DOHH2 (cell line): ENCODE results near the gene CNTNAP2.

ENCODE experiments used
- CTCF ChIP-seq: fragments of 200-600 bp; sonication (generic); IDR thresholded peaks from one replicate; pipeline ENCODE4 v1.5.1; 2014; ENCODE audit warnings: antibody characterized with exemption, mild to moderate bottlenecking, low read depth, low read length; ENCODE audit not compliant: poor library complexity, severe bottlenecking
- EZH2phosphoT487 ChIP-seq: fragments of 200-600 bp; sonication (generic); IDR thresholded peaks from 2 replicates; pipeline ENCODE4 v1.6.1; 2017; ENCODE audit warnings: borderline replicate concordance, mild to moderate bottlenecking, antibody characterized with exemption, low read length, moderate library complexity, mixed read lengths

GRCh38 chr7:146319629-146320028 is 203.0 kb downstream of the CNTNAP2 start:
- TF ChIP-seq CTCF, result no peak
- TF ChIP-seq EZH2phosphoT487, result no peak
